GM19324 (cell line): ENCODE results near the gene UIMC1.

Experiments
- ATAC-seq: cut with Tn5 transposase; IDR thresholded peaks from one replicate; pipeline ENCODE4 v1.9.1; 2021; ENCODE audit warnings: mild to moderate bottlenecking, moderate library complexity; ENCODE audit not compliant: unreplicated experiment, low FRiP score

The UIMC1 gene

GRCh38 chr5:176956756-176957155 is 49.8 kb downstream of the UIMC1 start:
- no peak for ATAC-seq

- ATAC-seq: no peak
Measured at GRCh38 chr5:176955895-176956294, 50.7 kb downstream of the UIMC1 start.

GRCh38 chr5:176954050-176954449 is 52.5 kb downstream of the UIMC1 start:
- ATAC-seq: no peak

GRCh38 chr5:176952531-176953193 is 53.9 kb downstream of the UIMC1 start:
- ATAC-seq: no peak

- ATAC-seq: no peak
Measured at GRCh38 chr5:176948458-176948857, 58.1 kb downstream of the UIMC1 start.

GRCh38 chr5:176947847-176948246 is 58.7 kb downstream of the UIMC1 start:
- ATAC-seq: no peak

GRCh38 chr5:176944268-176944667 is 62.3 kb downstream of the UIMC1 start:
- no peak for ATAC-seq

GRCh38 chr5:176943816-176944215 is 62.8 kb downstream of the UIMC1 start:
- ATAC-seq: no peak

GRCh38 chr5:176941951-176942350 is 64.6 kb downstream of the UIMC1 start:
- no peak for ATAC-seq

- no peak for ATAC-seq
Measured at GRCh38 chr5:176938472-176938871, 68.1 kb downstream of the UIMC1 start.

- ATAC-seq: no peak
Measured at GRCh38 chr5:176935017-176935416, 71.6 kb downstream of the UIMC1 start.

GRCh38 chr5:176934309-176934930 is 72.2 kb downstream of the UIMC1 start:
- no peak for ATAC-seq

GRCh38 chr5:176929654-176930053 is 76.9 kb downstream of the UIMC1 start:
- ATAC-seq: no peak

- ATAC-seq: no peak
Measured at GRCh38 chr5:176927562-176927961, 79.0 kb downstream of the UIMC1 start.

GRCh38 chr5:176922817-176923216 is 83.8 kb downstream of the UIMC1 start:
- ATAC-seq: no peak

GRCh38 chr5:176921714-176922113 is 84.9 kb downstream of the UIMC1 start:
- no peak for ATAC-seq

GRCh38 chr5:176918613-176919012 is 88.0 kb downstream of the UIMC1 start:
- no peak for ATAC-seq

- no peak for ATAC-seq
Measured at GRCh38 chr5:176916337-176916736, 90.2 kb downstream of the UIMC1 start.

GRCh38 chr5:176915906-176916305 is 90.7 kb downstream of the UIMC1 start:
- no peak for ATAC-seq

GRCh38 chr5:176912115-176912514 is 94.5 kb downstream of the UIMC1 start:
- ATAC-seq: no peak

GRCh38 chr5:176908675-176909368 is 97.8 kb downstream of the UIMC1 start:
- no peak for ATAC-seq

- no peak for ATAC-seq
Measured at GRCh38 chr5:176906796-176907195, 99.8 kb downstream of the UIMC1 start.
